LNCaP clone FGC (cell line): Measurements from ENCODE around the gene LYPLA2.
"Not testable (repeated sequence)": the region's sequence is repeated elsewhere in the genome, so short reads cannot be mapped to it uniquely, and the experiment has no call there.

Experiments used
- DNase-seq: peaks from one replicate; pipeline ENCODE4 v3.0.0-alpha.2; 2011; ENCODE audit warnings: low read depth
- H3K4me3 ChIP-seq: 2 replicates; pipeline ENCODE4 v1.5.1; 2011; ENCODE audit warnings: mild to moderate bottlenecking, low read depth, low read length, control low read depth
- CTCF ChIP-seq: IDR thresholded peaks from 2 replicates; pipeline ENCODE4 v1.5.1; 2012; ENCODE audit warnings: mild to moderate bottlenecking; ENCODE audit not compliant: control insufficient read depth, insufficient read depth; ENCODE audit errors: extremely low read depth

Gene LYPLA2

GRCh38 chr1:23824711-23825075, 33.7 kb downstream of the LYPLA2 start:
- no peak for TF ChIP-seq CTCF
- H3K4me3 ChIP-seq: peak overlapping the region; percentile 93
- no peak for DNase-seq

DNA sequence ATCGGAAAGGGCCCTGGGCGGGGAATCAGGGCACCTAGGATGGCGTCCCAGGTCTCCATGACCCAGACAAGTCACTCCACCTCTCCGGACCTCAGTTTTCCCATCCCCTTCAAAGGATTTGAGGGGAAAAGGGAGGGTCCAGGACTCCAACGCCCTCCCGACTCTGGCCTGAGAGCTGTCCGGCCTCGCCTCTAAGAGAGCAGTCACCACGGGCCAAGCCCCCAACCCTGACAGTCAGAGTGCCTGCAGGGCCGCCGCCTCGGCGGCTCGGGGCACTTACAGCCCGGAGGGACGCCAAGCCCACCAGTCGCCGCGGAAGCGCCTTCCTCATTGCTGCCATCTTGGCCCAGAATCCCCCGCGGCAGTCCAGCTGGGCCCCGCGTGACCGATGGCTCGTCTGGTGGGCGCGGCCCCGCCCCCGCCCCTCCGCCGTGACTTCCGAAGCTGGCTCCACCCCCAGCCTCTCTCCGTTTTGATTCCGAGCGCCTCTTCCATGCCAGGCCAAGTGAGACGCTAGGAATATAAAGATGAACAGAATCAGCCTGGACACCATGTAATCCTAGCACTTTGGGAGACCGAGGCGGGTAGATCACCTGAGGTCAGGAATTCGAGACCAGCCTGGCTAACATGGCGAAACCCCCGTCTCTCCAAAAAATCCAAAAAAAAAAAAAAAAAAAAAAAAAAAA, 34.3 kb downstream of the LYPLA2 start, which contains the start of gene HMGCL:
TSS of gene HMGCL (minus strand) at position 354 of the 686 bp plus-strand sequence. CDS start at position 340, 14 bp downstream.
- peak; percentile 37 for DNase-seq
- no peak for TF ChIP-seq CTCF
- peak within 1 kb of the TSS; percentile 93 for H3K4me3 ChIP-seq

DNA sequence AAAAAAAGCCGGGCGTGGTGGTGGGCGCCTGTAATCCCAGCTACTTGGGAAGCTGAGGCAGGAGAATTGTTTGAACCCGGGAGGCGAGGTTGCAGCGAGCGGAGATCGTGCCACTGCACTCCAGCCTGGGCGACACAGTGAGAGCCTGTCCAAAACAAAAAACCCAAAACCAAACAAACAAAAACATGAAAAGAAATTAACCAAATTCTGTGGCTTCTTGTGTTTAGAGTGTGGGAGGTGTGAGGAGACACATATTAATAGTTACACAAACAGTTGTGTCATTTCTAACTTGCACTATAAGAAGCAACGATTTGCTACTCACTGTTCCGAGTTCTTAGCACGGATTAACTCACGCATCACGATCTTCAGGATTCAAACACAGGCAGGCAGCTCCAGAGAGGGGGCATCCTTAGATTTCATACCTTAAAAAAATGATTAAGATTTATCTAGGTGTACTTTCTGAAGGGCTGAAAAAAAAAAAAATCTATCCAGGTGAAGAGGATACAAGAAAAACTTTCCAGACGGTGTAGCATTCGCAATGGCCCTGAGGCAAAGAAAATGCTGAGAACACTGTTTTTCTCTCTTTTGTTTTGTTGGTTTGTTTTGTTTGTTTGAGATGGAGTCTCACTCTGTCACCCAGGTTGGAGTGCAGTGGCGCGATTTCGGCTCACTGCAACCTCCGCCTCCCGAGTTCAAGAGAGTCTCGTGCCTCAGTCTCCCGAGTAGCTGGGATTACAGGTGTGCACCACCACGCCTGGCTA, 35.0 kb downstream of the LYPLA2 start:
- no peak for DNase-seq
- H3K4me3 ChIP-seq: peak overlapping the region; percentile 93
- no peak for TF ChIP-seq CTCF

GRCh38 chr1:23826590-23826989, 35.6 kb downstream of the LYPLA2 start:
- DNase-seq, H3K4me3 ChIP-seq: not testable (repeated sequence)

DNA sequence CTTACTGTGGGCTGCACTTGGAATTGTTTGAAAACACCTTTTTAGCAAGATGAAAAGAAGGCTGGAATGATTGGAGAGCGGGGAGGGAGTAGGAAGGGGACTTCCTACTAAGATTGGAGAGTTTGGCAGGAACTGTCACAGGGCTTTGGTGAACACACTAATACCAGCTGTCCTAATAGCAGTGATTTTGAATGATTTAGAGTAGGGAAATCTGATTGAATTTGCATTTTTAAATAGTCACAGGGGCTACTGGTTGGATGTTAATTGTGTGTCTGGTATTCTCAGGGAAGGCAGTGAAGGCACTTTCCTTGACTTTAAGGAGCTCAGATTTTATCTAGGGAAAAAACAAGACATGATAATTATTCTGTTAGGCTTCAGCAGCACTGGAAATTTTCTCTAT, 36.8 kb downstream of the LYPLA2 start:
- TF ChIP-seq CTCF: no peak
- DNase-seq: no peak
- no peak overlapping the region for H3K4me3 ChIP-seq

GRCh38 chr1:23834156-23834555, 43.2 kb downstream of the LYPLA2 start:
- DNase-seq, H3K4me3 ChIP-seq: not testable (repeated sequence)

- no peak overlapping the region for H3K4me3 ChIP-seq
- no peak for DNase-seq
- no peak for TF ChIP-seq CTCF
These were observed 45.1 kb downstream of the LYPLA2 start for GRCh38 chr1:23836037-23836436.

DNA sequence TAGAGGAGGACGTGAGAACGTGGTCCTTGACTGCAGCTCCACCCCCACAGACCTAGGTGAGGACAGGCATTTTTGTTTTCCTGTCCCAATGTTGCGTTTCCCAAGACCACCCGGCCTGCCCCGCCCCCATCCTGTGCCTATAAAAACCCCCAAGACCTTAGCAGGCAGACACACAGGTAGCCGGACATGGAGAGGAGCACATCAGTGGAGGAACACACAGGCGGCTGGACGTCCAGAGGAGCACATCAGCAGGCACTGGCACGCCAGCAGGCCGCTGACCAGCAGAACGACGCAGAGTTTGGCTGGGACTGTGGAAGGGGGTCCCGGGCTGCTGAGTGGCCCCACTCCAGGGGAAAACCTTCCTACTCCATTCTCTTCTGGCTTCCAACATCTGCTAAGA, 47.0 kb downstream of the LYPLA2 start:
- TF ChIP-seq CTCF: no peak
- DNase-seq: no peak
- H3K4me3 ChIP-seq: no peak overlapping the region
